ENCODE results near the gene RAB11FIP3. TPM values are rescaled to one million over a fixed set of nuclear protein-coding genes. Genes with fewer than 3 reads are reported as not detected.

Gene RAB11FIP3
- total RNA-seq, 1 experiment from 2014 or later: 33.7 TPM

DNA sequence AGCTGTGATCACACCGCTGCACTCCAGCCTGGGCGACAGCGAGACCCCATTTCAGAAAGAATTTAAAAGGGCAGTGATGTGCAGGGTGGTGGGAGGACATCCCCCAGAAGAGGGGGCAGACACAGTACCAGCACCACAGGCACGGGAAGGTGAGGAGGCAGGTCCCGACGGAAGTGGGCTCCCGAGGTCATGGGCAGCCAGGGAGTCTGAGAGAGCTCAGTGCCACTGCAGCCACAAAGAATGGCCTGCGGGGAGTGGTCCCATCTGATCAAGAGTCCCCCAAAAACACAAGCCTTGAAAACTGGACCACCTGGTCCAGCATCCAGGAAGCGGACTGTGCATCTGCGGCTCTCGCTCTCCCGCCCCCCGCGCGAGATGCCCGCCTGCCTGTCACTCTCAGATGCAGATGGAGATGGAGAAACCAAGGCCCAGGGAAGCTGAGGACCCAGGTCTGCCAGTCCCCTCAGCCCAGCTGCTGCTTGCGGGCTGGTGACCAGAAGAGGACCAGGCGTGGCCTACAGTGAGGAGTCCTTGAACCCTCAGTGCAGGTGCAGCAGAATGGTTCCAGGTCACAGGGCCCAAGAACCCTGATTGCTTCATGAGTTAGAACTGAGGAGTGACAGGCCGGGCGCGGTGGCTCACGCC lies 97.8 kb downstream of the RAB11FIP3 start:
- H3K27ac Mint-ChIP-seq (ENCODE audit: unreplicated experiment): peak overlapping the region; percentile 61
- TF ChIP-seq, protein P1, sequence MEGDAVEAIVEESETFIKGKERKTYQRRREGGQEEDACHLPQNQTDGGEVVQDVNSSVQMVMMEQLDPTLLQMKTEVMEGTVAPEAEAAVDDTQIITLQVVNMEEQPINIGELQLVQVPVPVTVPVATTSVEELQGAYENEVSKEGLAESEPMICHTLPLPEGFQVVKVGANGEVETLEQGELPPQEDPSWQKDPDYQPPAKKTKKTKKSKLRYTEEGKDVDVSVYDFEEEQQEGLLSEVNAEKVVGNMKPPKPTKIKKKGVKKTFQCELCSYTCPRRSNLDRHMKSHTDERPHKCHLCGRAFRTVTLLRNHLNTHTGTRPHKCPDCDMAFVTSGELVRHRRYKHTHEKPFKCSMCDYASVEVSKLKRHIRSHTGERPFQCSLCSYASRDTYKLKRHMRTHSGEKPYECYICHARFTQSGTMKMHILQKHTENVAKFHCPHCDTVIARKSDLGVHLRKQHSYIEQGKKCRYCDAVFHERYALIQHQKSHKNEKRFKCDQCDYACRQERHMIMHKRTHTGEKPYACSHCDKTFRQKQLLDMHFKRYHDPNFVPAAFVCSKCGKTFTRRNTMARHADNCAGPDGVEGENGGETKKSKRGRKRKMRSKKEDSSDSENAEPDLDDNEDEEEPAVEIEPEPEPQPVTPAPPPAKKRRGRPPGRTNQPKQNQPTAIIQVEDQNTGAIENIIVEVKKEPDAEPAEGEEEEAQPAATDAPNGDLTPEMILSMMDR (IDR thresholded peaks at IDR 0.05; ENCODE audit: unreplicated experiment): no peak
- no peak for DNase-seq
- no peak overlapping the region for H3K4me3 Mint-ChIP-seq (ENCODE audit: low read depth, unreplicated experiment)
- intact Hi-C loops (cut with micrococcal nuclease; ENCODE audit: unreplicated experiment): loop anchor here (10.0 kb wide), 1 partner anchor 112 kb away; the partner anchor contains the start of genes METTL26 and WFIKKN1
- CTCF ChIA-PET: interaction anchor here (1.0 kb wide), 1 partner anchor 10 kb away, joined by 6 read pairs; no protein-coding TSS in a partner anchor
- no peaks in the 10 kb centered on the region for H3K27me3 Mint-ChIP-seq (ENCODE audit: unreplicated experiment)
- no peaks in the 10 kb centered on the region for H3K9me3 Mint-ChIP-seq (ENCODE audit: low read depth, unreplicated experiment)
- BruUV-seq (replicated peaks): no TSS peak
- peaks cover 19% of the 10 kb centered on the region for H3K4me1 Mint-ChIP-seq (ENCODE audit: low read depth, unreplicated experiment)
- peaks cover 62% of the 10 kb centered on the region for H3K36me3 Mint-ChIP-seq (ENCODE audit: insufficient read depth, unreplicated experiment)

DNA sequence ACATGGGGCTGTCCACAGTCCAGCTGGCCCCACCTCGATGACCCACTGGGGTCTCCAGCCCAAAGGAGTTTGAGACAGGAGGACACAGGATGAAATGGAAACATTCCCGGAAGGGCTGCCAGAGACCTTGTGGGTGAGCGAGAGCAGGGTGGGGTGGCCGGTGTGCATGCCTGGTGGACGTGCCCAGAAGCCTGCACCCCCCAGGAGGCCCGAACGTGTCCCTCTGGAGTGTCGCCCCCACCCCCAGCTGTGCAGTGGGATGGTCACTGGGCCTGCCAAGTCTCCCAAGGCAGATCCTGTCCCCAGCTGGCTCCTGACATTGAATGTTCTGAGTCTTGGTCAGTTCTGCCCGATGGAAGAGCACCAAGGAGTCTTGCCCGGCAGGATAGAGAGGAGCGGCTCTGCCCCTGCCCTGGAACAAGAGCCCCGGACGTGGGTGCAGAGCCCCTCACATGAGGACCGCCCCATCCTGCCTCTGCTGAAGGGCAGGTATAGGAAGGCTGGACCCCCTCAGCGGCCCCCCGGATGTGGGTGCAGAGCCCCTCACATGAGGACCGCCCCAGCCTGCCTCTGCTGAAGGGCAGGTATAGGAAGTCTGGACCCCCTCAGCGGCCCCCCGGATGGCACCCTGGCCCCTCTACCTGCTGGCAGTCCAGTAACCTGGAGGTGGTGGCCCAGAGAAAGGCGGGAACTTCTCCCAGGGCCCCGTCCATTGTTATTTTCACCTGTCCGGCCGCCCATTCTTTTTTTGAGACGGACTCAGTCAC lies 99.0 kb downstream of the RAB11FIP3 start:
- Mint-ChIP-seq H3K4me3 (ENCODE audit: low read depth, unreplicated experiment) (no peak overlapping the region), H3K4me1 (ENCODE audit: low read depth, unreplicated experiment) (peaks cover 27% of the 10 kb centered on the region), H3K27me3 (ENCODE audit: unreplicated experiment) (no peaks in the 10 kb centered on the region), H3K36me3 (ENCODE audit: insufficient read depth, unreplicated experiment) (peaks cover 75% of the 10 kb centered on the region), H3K27ac (ENCODE audit: unreplicated experiment) (peak overlapping the region; percentile 61), H3K9me3 (ENCODE audit: low read depth, unreplicated experiment) (no peaks in the 10 kb centered on the region)
- DNase-seq: no peak
- CTCF ChIA-PET: no interaction called here
- TF ChIP-seq, protein P1 (IDR thresholded peaks at IDR 0.05; ENCODE audit: unreplicated experiment): no peak
- intact Hi-C loops (cut with micrococcal nuclease; ENCODE audit: unreplicated experiment): loop anchor here (10.0 kb wide), 1 partner anchor 110 kb away; the partner anchor contains the start of genes METTL26 and WFIKKN1
- BruUV-seq (replicated peaks): no TSS peak

DNA sequence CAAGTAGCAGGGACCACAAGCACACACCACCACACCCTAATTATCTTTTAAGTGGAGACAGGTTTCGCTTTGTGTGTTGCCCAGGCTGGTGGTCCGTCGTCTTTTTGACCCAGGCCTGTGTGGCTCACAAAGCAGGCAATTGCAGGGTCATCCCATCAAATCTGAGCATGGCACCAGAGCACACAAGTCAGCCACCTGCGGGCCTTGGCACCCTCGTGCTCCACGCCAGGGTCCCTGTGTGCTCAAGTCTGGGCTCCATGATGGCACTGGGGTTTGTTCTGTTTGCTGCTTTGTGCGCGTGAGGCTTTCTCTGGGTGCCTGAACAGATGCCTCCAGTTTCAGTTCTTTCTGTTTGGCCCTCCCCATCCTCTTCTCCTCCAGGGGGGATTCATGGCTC lies 99.7 kb downstream of the RAB11FIP3 start:
- peak overlapping the region; percentile 92 for H3K4me3 Mint-ChIP-seq (ENCODE audit: low read depth, unreplicated experiment)

DNA sequence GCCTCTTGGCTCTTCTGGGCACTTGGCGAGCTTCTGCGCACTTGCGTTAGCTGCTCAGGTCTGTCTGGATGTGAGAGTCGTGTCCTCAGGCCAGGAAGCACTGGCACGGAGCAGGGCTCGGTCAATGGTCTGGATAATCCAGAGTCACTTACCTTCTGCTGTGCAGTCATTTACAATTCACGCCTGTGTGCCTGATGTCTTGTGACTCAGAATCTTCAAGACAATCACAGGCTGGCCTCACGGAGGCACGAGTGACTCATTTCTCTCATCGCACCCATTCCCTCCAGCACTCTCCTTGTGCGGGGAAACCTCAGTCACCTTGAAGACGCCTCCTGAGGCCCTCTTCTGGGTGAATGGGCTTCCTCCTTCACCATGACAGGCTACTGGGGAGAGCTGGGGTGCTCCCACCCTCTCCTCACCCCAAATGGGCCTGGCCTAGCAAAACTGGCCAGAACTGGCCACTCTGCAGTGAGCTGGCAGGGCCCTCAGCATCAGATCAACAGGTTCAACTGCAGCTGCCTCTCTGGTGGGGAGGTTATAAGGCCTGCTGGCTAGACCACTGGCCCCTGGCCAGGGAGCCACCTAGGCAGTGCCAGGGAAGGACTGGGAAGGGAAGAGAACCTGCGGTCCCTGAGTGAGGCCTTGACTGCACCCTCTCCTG lies 100.2 kb downstream of the RAB11FIP3 start:
- peak; percentile 47 for DNase-seq
- peak overlapping the region; percentile 92 for H3K4me3 Mint-ChIP-seq (ENCODE audit: low read depth, unreplicated experiment)
- H3K27ac Mint-ChIP-seq (ENCODE audit: unreplicated experiment): peak overlapping the region; percentile 53
- H3K36me3 Mint-ChIP-seq (ENCODE audit: insufficient read depth, unreplicated experiment): peaks cover 85% of the 10 kb centered on the region
- intact Hi-C loops (cut with micrococcal nuclease; ENCODE audit: unreplicated experiment): loop anchor here (10.0 kb wide), 1 partner anchor 109 kb away; the partner anchor contains the start of genes METTL26 and WFIKKN1
- no peaks in the 10 kb centered on the region for H3K9me3 Mint-ChIP-seq (ENCODE audit: low read depth, unreplicated experiment)
- no peaks in the 10 kb centered on the region for H3K27me3 Mint-ChIP-seq (ENCODE audit: unreplicated experiment)
- H3K4me1 Mint-ChIP-seq (ENCODE audit: low read depth, unreplicated experiment): peaks cover 38% of the 10 kb centered on the region
- no TSS peak for BruUV-seq (replicated peaks)
- CTCF ChIA-PET: interaction anchor here (0.6 kb wide), 1 partner anchor 122 kb away, joined by 4 read pairs; no protein-coding TSS in a partner anchor
- TF ChIP-seq, protein P1 (IDR thresholded peaks at IDR 0.05; ENCODE audit: unreplicated experiment): no peak

More for the DNA sequence above, 99.7 kb downstream of the RAB11FIP3 start:
- TF ChIP-seq, protein P1 (IDR thresholded peaks at IDR 0.05; ENCODE audit: unreplicated experiment): no peak
- no peak for DNase-seq
- CTCF ChIA-PET: no interaction called here
- Mint-ChIP-seq H3K4me1 (ENCODE audit: low read depth, unreplicated experiment) (peaks cover 34% of the 10 kb centered on the region), H3K27me3 (ENCODE audit: unreplicated experiment) (no peaks in the 10 kb centered on the region), H3K27ac (ENCODE audit: unreplicated experiment) (peak overlapping the region; percentile 53), H3K36me3 (ENCODE audit: insufficient read depth, unreplicated experiment) (peaks cover 80% of the 10 kb centered on the region), H3K9me3 (ENCODE audit: low read depth, unreplicated experiment) (no peaks in the 10 kb centered on the region)
- intact Hi-C loops (cut with micrococcal nuclease; ENCODE audit: unreplicated experiment): loop anchor here (10.0 kb wide), 1 partner anchor 110 kb away; the partner anchor contains the start of genes METTL26 and WFIKKN1
- BruUV-seq (replicated peaks): no TSS peak

Measured in Calu3 (cell line).